Omental fat pad (tissue), 4 donors: ENCODE results near the gene PACRG. TPM values are rescaled to one million over a fixed set of nuclear protein-coding genes. Genes with fewer than 3 reads are reported as not detected.

ENCODE experiments used
- ATAC-seq: fragments of 150-250 bp; one replicate; pipeline ENCODE4 v1.9.1; 2016; ENCODE audit warnings: mild to moderate bottlenecking, moderate library complexity; ENCODE audit not compliant: low FRiP score
- DNase-seq: peaks from one replicate; pipeline ENCODE4 v3.0.0-alpha.2; 2019; ENCODE audit warnings: low spot score
- CTCF ChIP-seq, 3 donors: fragments of 450-650 bp; IDR thresholded peaks; one replicate each; pipeline ENCODE4 v1.5.1; 2016 to 2017; ENCODE audit warnings: antibody characterized with exemption in 3 of 3, mild to moderate bottlenecking in 3 of 3, moderate library complexity in 2 of 3
- total RNA-seq, 4 donors: library from RNA; depleted of rRNA; stranded (reverse); fragments of >200 nt; gene quantifications; one replicate each; pipeline ENCODE4 v1.1.0, GENCODE V29; 2016

Gene PACRG
- total RNA-seq, 4 donors from 2014 or later, result 0.48 to 2.5 (median 1.3) TPM; not detected in 1

GRCh38 chr6:163083141-163083540 is 355.4 kb downstream of the PACRG start:
- TF ChIP-seq CTCF (IDR thresholded peaks at IDR 0.05), result no peak
- ATAC-seq, result no peak

GRCh38 chr6:163085426-163085825 is 357.7 kb downstream of the PACRG start:
- ATAC-seq (no peak), DNase-seq (no peak)
- TF ChIP-seq CTCF (IDR thresholded peaks at IDR 0.05), result no peak

More at GRCh38 chr6:163083141-163083540, 355.4 kb downstream of the PACRG start:
- DNase-seq, result no peak

- no peak for TF ChIP-seq CTCF (IDR thresholded peaks at IDR 0.05)
- no peak for DNase-seq
- ATAC-seq, result no peak
These were observed 358.3 kb downstream of the PACRG start for GRCh38 chr6:163085861-163086623.

GRCh38 chr6:163086624-163086920 is 358.8 kb downstream of the PACRG start:
- no peak for DNase-seq
- no peak for ATAC-seq
- no peak for TF ChIP-seq CTCF (IDR thresholded peaks at IDR 0.05)

- DNase-seq (no peak), ATAC-seq (no peak)
- TF ChIP-seq CTCF (IDR thresholded peaks at IDR 0.05), result no peak
These were observed 360.2 kb downstream of the PACRG start for GRCh38 chr6:163087981-163088380.

- DNase-seq, result no peak
- ATAC-seq, result no peak
- no peak for TF ChIP-seq CTCF (IDR thresholded peaks at IDR 0.05)
These were observed 365.1 kb downstream of the PACRG start for GRCh38 chr6:163092876-163093275.

- ATAC-seq (no peak), DNase-seq (no peak)
- TF ChIP-seq CTCF (IDR thresholded peaks at IDR 0.05), result no peak
These were observed 367.1 kb downstream of the PACRG start for GRCh38 chr6:163094881-163095280.
